ENCODE data around the gene NPSR1. TPM values are rescaled to one million over a fixed set of nuclear protein-coding genes. Genes with fewer than 3 reads are reported as not detected.
A peak's percentile ranks its signal among the peaks of the same experiment; 100 is the strongest.

NPSR1 gene
- polyA plus RNA-seq, 1 of the 3 experiments (the other 2 are of a cell fraction), result not detected

GRCh38 chr7:34758111-34758601 lies 100.1 kb downstream of the NPSR1 start:
- H3K9ac ChIP-seq, result no peak overlapping the region
- TF ChIP-seq ELF1 (IDR thresholded peaks at IDR 0.05) (no peak), GATA2 (CRISPR knock-in tag; IDR thresholded peaks at IDR 0.05) (no peak), EP300 (IDR thresholded peaks at IDR 0.05; ENCODE audit: borderline replicate concordance in 1 of 2, low read depth in 1 of 2, low read length in 1 of 2) (no peak), CHD2 (IDR thresholded peaks at IDR 0.05; ENCODE audit: low read length, partially characterized antibody) (no peak)
- H2AFZ ChIP-seq (ENCODE audit: low read depth), result no peak overlapping the region
- H3K36me3 ChIP-seq (replicated peaks in 1 of 2; ENCODE audit: control insufficient read depth in 1 of 2, insufficient read depth in 2 of 2, low read length in 1 of 2), result no peaks in the 10 kb centered on the region
- no peak overlapping the region for H3K4me3 ChIP-seq (ENCODE audit: low read depth in 2 of 2, low read length in 1 of 2)
- ChIA-PET POLR2A (no interaction called here), CTCF (interaction anchor here (1.1 kb wide), 1 partner anchor 12 kb away, joined by 4 read pairs; no protein-coding TSS in a partner anchor)
- no peak for DNase-seq
- no peaks in the 10 kb centered on the region for H3K9me2 ChIP-seq
- no peaks in the 10 kb centered on the region for H3F3A ChIP-seq (replicated peaks; ENCODE audit: insufficient read depth)
- no peak overlapping the region for H3K4me2 ChIP-seq
- H4K20me1 ChIP-seq (ENCODE audit: insufficient read depth), result no peaks in the 10 kb centered on the region
- no peaks in the 10 kb centered on the region for H3K79me2 ChIP-seq (ENCODE audit: insufficient read depth)
- H3K9me3 ChIP-seq, result no peaks in the 10 kb centered on the region
- no peak overlapping the region for H3K27ac ChIP-seq (ENCODE audit: low read depth in 2 of 2, low read length in 1 of 2)
- H3K27me3 ChIP-seq (ENCODE audit: insufficient read depth), result peaks cover 5% of the 10 kb centered on the region; the same call in 1 of the 2 replicates
- peaks cover 0 to 2% of the 10 kb centered on the region in 2 experiments; a peak in 1 of 4 replicates for H3K4me1 ChIP-seq (ENCODE audit: control insufficient read depth in 1 of 2, insufficient read depth in 2 of 2, low read depth in 1 of 2, low read length in 1 of 2)
- WGBS (ENCODE audit: low lambda C conversion rate), result 0% methylated on average over 1 of the region's 1 CpG

GRCh38 chr7:34759477-34760125 lies 101.6 kb downstream of the NPSR1 start:
- H3K4me1 ChIP-seq (ENCODE audit: control insufficient read depth in 1 of 2, insufficient read depth in 2 of 2, low read depth in 1 of 2, low read length in 1 of 2), result peaks cover 0 to 2% of the 10 kb centered on the region in 2 experiments; a peak in 1 of 4 replicates
- H4K20me1 ChIP-seq (ENCODE audit: insufficient read depth), result no peaks in the 10 kb centered on the region
- H3K79me2 ChIP-seq (ENCODE audit: insufficient read depth), result no peaks in the 10 kb centered on the region
- no peak overlapping the region for H3K9ac ChIP-seq
- no peaks in the 10 kb centered on the region for H3F3A ChIP-seq (replicated peaks; ENCODE audit: insufficient read depth)
- no peak overlapping the region for H3K27ac ChIP-seq (ENCODE audit: low read depth in 2 of 2, low read length in 1 of 2)
- DNase-seq, result peak; percentile 48
- H3K4me2 ChIP-seq, result peak overlapping the region; percentile 54; the same call in 1 of the 2 replicates
- peak overlapping the region; percentile 79; the same call in 1 of the 2 replicates for H2AFZ ChIP-seq (ENCODE audit: low read depth)
- 10% methylated on average over 3 of the region's 3 CpGs for WGBS (ENCODE audit: low lambda C conversion rate)
- peaks cover 5% of the 10 kb centered on the region; the same call in 1 of the 2 replicates for H3K27me3 ChIP-seq (ENCODE audit: insufficient read depth)
- ChIA-PET POLR2A (no interaction called here), CTCF (interaction anchor here (0.9 to 1.3 kb wide), 5 partner anchors 10 to 167 kb away, joined by 3 to 4 read pairs (median 3); no protein-coding TSS in a partner anchor)
- H3K9me3 ChIP-seq, result no peaks in the 10 kb centered on the region
- H3K4me3 ChIP-seq (ENCODE audit: low read depth in 2 of 2, low read length in 1 of 2), result peak overlapping the region in 1 of 2 experiments; percentile 4; a peak in 1 of 4 replicates
- no peaks in the 10 kb centered on the region for H3K36me3 ChIP-seq (replicated peaks in 1 of 2; ENCODE audit: control insufficient read depth in 1 of 2, insufficient read depth in 2 of 2, low read length in 1 of 2)
- no peaks in the 10 kb centered on the region for H3K9me2 ChIP-seq
- TF ChIP-seq FOSL2 (IDR thresholded peaks at IDR 0.05; ENCODE audit: borderline replicate concordance, low read depth), result no peak
- no peak for TF ChIP-seq ELF1 (IDR thresholded peaks at IDR 0.05)
- peak; percentile 66 for TF ChIP-seq RAD21 (IDR thresholded peaks at IDR 0.05; ENCODE audit: low read length)
- no peak for TF ChIP-seq POLR2AphosphoS5 (IDR thresholded peaks at IDR 0.05; ENCODE audit: low read depth, low read length)
- TF ChIP-seq, protein P1, sequence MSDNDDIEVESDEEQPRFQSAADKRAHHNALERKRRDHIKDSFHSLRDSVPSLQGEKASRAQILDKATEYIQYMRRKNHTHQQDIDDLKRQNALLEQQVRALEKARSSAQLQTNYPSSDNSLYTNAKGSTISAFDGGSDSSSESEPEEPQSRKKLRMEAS (IDR thresholded peaks at IDR 0.05; ENCODE audit: low read depth), result no peak
- TF ChIP-seq, protein P2, sequence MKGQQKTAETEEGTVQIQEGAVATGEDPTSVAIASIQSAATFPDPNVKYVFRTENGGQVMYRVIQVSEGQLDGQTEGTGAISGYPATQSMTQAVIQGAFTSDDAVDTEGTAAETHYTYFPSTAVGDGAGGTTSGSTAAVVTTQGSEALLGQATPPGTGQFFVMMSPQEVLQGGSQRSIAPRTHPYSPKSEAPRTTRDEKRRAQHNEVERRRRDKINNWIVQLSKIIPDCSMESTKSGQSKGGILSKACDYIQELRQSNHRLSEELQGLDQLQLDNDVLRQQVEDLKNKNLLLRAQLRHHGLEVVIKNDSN (IDR thresholded peaks at IDR 0.05; ENCODE audit: borderline replicate concordance, low read depth), result no peak
- TF ChIP-seq EP300 (IDR thresholded peaks at IDR 0.05; ENCODE audit: borderline replicate concordance in 1 of 2, low read depth in 1 of 2, low read length in 1 of 2), result no peak
- no peak for TF ChIP-seq GATA2 (CRISPR knock-in tag; IDR thresholded peaks at IDR 0.05)
- TF ChIP-seq NRF1 (IDR thresholded peaks at IDR 0.05; ENCODE audit: low read depth, low read length), result no peak
- TF ChIP-seq GABPA (IDR thresholded peaks at IDR 0.05; ENCODE audit: low read depth), result no peak
- TF ChIP-seq SIN3A (IDR thresholded peaks at IDR 0.05; ENCODE audit: borderline replicate concordance, low read depth, low read length), result no peak
- TF ChIP-seq EZH2phosphoT487 (IDR thresholded peaks at IDR 0.05; ENCODE audit: borderline replicate concordance, low read depth), result no peak
- no peak for TF ChIP-seq USF2 (IDR thresholded peaks at IDR 0.05; ENCODE audit: borderline replicate concordance, low read depth, low read length)
- TF ChIP-seq PBX3 (IDR thresholded peaks at IDR 0.05), result no peak
- no peak for TF ChIP-seq FOXJ3 (CRISPR knock-in tag; IDR thresholded peaks at IDR 0.05)
- TF ChIP-seq RXRA (IDR thresholded peaks at IDR 0.05; ENCODE audit: borderline replicate concordance, low read depth), result no peak
- TF ChIP-seq TEAD4 (IDR thresholded peaks at IDR 0.05; ENCODE audit: borderline replicate concordance, insufficient read depth), result no peak
- peak; percentile 47; the same call in 1 of the 2 replicates for TF ChIP-seq YY1 (IDR thresholded peaks at IDR 0.05; ENCODE audit: low read depth)
- TF ChIP-seq NFIC (IDR thresholded peaks at IDR 0.05; ENCODE audit: borderline replicate concordance), result no peak
- TF ChIP-seq, protein P3, sequence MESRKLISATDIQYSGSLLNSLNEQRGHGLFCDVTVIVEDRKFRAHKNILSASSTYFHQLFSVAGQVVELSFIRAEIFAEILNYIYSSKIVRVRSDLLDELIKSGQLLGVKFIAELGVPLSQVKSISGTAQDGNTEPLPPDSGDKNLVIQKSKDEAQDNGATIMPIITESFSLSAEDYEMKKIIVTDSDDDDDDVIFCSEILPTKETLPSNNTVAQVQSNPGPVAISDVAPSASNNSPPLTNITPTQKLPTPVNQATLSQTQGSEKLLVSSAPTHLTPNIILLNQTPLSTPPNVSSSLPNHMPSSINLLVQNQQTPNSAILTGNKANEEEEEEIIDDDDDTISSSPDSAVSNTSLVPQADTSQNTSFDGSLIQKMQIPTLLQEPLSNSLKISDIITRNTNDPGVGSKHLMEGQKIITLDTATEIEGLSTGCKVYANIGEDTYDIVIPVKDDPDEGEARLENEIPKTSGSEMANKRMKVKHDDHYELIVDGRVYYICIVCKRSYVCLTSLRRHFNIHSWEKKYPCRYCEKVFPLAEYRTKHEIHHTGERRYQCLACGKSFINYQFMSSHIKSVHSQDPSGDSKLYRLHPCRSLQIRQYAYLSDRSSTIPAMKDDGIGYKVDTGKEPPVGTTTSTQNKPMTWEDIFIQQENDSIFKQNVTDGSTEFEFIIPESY (IDR thresholded peaks at IDR 0.05; ENCODE audit: borderline replicate concordance, low read depth), result no peak

All from SK-N-SH (cell line).